Dedifferentiated amniotic fluid mesenchymal stem cell (primary cell): ENCODE data around the gene PAIP2B.

Experiments used
- DNase-seq: peaks from one replicate; pipeline ENCODE4 v3.0.0-alpha.2; 2016; ENCODE audit errors: extremely low spot score

The PAIP2B gene

GRCh38 chr2:71153585-71154224 is 73.2 kb downstream of the PAIP2B start:
- DNase-seq: no peak

GRCh38 chr2:71151620-71152019 is 75.3 kb downstream of the PAIP2B start:
- DNase-seq: no peak

- no peak for DNase-seq
Measured at GRCh38 chr2:71150082-71150816, 76.7 kb downstream of the PAIP2B start.

GRCh38 chr2:71148506-71149063 is 78.3 kb downstream of the PAIP2B start:
- DNase-seq: no peak

- DNase-seq: no peak
Measured at GRCh38 chr2:71143782-71144181, 83.1 kb downstream of the PAIP2B start.

- no peak for DNase-seq
Measured at GRCh38 chr2:71136174-71136573, 90.7 kb downstream of the PAIP2B start.

- no peak for DNase-seq
Measured at GRCh38 chr2:71133603-71134002, 93.3 kb downstream of the PAIP2B start.
